BJ (cell line): Measurements from ENCODE around the gene METRNL. TPM values are rescaled to one million over a fixed set of nuclear protein-coding genes. Genes with fewer than 3 reads are reported as not detected.

Experiments used
- CTCF ChIA-PET: fragments of 350-600 bp; formaldehyde crosslinking; extraction: SDS; loops from one replicate; lab custom pipeline; 2021; ENCODE audit warnings: antibody characterized with exemption, inconsistent platforms; lab: Yijun Ruan, JAX
- POLR2A ChIA-PET: fragments of 300-600 bp; sonication (Branson Sonifier 250); formaldehyde crosslinking; extraction: SDS; loops from one replicate; lab custom pipeline; 2021; ENCODE audit warnings: antibody characterized with exemption; lab: Charles Lee
- DNase-seq: peaks from one replicate; pipeline ENCODE4 v3.0.0-alpha.2; 2011; ENCODE audit warnings: low read depth
- H3K27me3 ChIP-seq: 2 replicates; pipeline ENCODE4 v1.6.0; 2011; ENCODE audit warnings: low read length; ENCODE audit not compliant: control insufficient read depth, insufficient read depth
- H3K36me3 ChIP-seq: 2 replicates; pipeline ENCODE4 v1.5.1; 2011; ENCODE audit warnings: low read length; ENCODE audit not compliant: control insufficient read depth, insufficient read depth
- H3K4me3 ChIP-seq: 2 replicates; pipeline ENCODE4 v1.5.1; 2011; ENCODE audit warnings: low read depth, mild to moderate bottlenecking, control low read depth, low read length
- CTCF ChIP-seq: IDR thresholded peaks from 2 replicates; pipeline ENCODE4 v1.5.1; 2011; ENCODE audit warnings: low read depth, mild to moderate bottlenecking, control low read depth, inconsistent platforms, low read length, moderate library complexity; ENCODE audit not compliant: insufficient read depth
- polyA plus RNA-seq: library from polyadenylated mRNA; depleted of rRNA; stranded (reverse); fragments of >200 nt; gene quantifications from 2 replicates; pipeline ENCODE4 v1.2.3, GENCODE V29; 2011

The METRNL gene
- polyA plus RNA-seq, 1 experiment, result 63.2 TPM

- ChIA-PET POLR2A (no interaction called here), CTCF (interaction anchor here (1.0 kb wide), 1 partner anchor 307 kb away, joined by 3 read pairs; no protein-coding TSS in a partner anchor)
- H3K36me3 ChIP-seq, result peaks cover 37% of the 10 kb centered on the region
Observed at GRCh38 chr17:83088451-83088850, 9.0 kb downstream of the METRNL start.

GRCh38 chr17:83088909-83089308 lies 9.5 kb downstream of the METRNL start:
- ChIA-PET CTCF (interaction anchor here (1.0 kb wide), 1 partner anchor 307 kb away, joined by 3 read pairs; no protein-coding TSS in a partner anchor), POLR2A (no interaction called here)
- Histone ChIP-seq H3K27me3 (no peaks in the 10 kb centered on the region), H3K4me3 (no peak overlapping the region), H3K36me3 (peaks cover 40% of the 10 kb centered on the region)
- no peak for TF ChIP-seq CTCF
- DNase-seq, result no peak

More at GRCh38 chr17:83088451-83088850, 9.0 kb downstream of the METRNL start:
- Histone ChIP-seq H3K27me3 (no peaks in the 10 kb centered on the region), H3K4me3 (no peak overlapping the region)
- no peak for DNase-seq
- no peak for TF ChIP-seq CTCF

GRCh38 chr17:83089328-83090132 lies 10.1 kb downstream of the METRNL start:
- ChIA-PET POLR2A (no interaction called here), CTCF (no interaction called here)
- no peak for TF ChIP-seq CTCF
- no peak for DNase-seq
- H3K36me3 ChIP-seq, result peaks cover 44% of the 10 kb centered on the region
- H3K27me3 ChIP-seq, result no peaks in the 10 kb centered on the region
- H3K4me3 ChIP-seq, result no peak overlapping the region

GRCh38 chr17:83090444-83091256 lies 11.2 kb downstream of the METRNL start:
- ChIA-PET POLR2A (no interaction called here), CTCF (no interaction called here)
- peaks cover 47% of the 10 kb centered on the region for H3K36me3 ChIP-seq
- DNase-seq, result no peak
- no peaks in the 10 kb centered on the region for H3K27me3 ChIP-seq
- TF ChIP-seq CTCF, result no peak
- no peak overlapping the region for H3K4me3 ChIP-seq
